CD4-positive, alpha-beta T cell treated with Interleukin-17A for 1 hour (primary cell): Measurements from ENCODE around the gene S1PR4.

Source experiments
- DNase-seq: peaks from one replicate; pipeline ENCODE4 v3.0.0-alpha.2; 2020

S1PR4 gene

GRCh38 chr19:3225169-3225485, 46.6 kb downstream of the S1PR4 start:
- no peak for DNase-seq

GRCh38 chr19:3225677-3226093, 47.1 kb downstream of the S1PR4 start:
- no peak for DNase-seq

- no peak for DNase-seq
Observed at GRCh38 chr19:3227054-3227626, 48.6 kb downstream of the S1PR4 start.

- no peak for DNase-seq
Observed at GRCh38 chr19:3229346-3229743, 50.8 kb downstream of the S1PR4 start.
